Stimulated activated CD4-positive, alpha-beta T cell treated with anti-CD3 and anti-CD28 coated beads, Interleukin-2, amount 100 ng/mL, for 48 hours (primary cell): ENCODE data around the gene DIAPH2.
"Not testable (repeated sequence)": the region's sequence is repeated elsewhere in the genome, so short reads cannot be mapped to it uniquely, and the experiment has no call there.

Experiments used
- DNase-seq, 2 donors: peaks; one replicate each; pipeline ENCODE4 v3.0.0-alpha.2; 2020

The DIAPH2 gene

DNA sequence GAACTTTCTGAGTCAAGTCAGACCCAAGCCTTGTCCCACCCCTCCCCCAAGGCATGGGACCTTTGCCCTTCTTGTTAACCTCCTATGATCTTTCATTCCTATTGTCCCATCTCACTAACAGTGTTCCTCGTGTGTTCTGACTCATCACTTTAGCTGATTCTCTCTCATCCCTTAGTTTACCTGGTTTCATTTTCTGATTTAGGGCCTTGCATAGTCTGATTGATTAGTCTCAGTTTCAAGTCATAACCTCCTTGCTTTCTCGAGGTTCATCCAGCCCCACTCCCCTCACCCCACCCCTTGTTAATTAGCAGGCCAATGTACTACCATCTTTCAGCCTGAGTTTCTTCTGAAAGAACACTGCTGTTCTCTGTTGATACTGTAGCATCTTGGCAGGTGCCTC lies 716.5 kb downstream of the DIAPH2 start:
- no peak for DNase-seq

DNA sequence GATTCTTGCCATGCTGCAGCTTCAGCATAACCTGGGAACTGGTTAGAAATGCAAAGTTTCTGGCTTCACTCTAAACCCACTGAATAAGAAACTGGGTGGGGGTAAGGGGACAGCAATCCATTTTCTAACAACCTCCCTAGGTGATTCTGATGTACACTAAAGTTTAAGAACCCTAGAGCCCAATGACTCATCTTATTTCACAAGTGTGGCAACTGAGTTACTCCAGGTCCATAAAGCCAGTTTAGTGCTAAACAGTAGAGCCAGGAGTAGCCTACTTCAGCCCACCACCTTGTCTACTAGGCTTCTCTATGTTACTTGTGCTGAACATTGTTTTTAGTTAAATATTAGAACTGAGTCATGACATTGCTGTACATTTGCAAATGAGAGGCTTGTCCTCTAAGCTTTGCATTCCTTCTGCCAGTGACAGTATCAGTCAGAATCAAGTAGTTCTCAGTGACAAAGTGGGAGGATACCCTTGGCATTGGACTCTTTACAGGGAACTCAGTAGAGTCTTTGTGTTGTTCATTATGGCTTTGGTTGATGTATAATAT lies 717.0 kb downstream of the DIAPH2 start:
- DNase-seq = no peak

DNA sequence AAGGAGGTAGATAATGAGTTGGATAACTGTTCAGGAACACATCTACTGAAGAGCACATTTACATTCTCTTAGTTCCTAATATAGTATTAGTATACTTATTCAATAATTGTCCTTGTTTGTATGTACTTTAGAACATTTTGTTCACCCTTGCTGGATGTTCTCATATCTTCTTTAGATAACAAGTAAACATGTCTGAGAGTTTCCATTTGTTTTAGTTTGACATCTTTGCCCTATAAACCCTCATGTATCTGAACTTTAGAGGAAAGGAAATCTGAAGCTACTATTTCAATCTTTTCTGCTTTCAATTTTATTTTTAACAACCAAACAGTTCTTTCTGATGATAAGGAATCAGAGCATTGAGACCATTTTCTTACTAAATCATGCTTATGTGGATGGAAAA lies 717.7 kb downstream of the DIAPH2 start:
- DNase-seq = no peak

DNA sequence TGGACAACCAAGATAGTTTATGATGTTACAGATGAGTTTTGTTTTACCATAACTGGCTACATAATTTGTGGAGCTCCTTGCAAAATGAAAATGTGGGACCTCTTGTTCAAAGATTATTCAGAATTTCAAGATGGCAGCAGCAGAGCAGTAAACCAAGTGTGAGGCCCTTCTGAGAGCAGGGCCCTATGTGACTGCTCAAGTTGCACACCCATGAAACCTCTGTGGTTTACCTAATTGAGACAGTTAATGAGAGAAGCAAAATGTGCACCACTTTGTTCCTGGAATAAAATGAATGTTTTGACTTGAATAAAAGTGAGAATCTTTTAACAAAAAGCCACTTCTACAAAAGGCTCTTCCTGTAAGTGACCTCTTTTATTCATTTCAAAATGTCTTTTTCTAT lies 718.3 kb downstream of the DIAPH2 start:
- no peak for DNase-seq

DNA sequence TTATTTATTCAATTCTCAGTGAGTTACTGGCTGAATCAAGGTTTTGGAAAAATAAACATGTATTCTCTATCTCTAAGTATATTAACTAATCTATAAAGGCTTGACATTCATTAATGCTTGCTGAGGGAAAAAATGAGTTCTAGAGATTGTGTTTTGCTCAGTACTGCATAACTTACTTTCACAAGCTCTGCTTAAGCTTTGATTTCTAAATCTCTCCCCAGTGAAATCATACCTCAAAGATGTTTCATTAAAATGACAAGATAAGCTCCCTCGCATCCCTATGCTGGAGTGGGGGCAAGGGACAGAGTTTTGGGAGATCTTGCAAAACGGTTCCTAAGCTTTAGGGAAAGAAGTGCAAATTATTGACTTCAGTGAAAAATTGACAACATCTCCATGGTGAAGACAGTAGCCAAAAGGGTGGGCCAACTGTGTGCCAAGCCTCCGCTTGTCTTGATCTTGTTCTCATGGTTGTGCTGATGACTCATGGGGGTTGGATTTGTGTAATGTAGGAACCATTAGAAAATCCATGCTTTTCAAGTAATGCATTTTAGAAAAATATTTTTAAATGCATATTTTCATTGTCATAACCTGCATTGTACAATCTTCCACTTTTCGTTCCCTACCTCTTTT lies 720.5 kb downstream of the DIAPH2 start:
- no peak for DNase-seq

DNA sequence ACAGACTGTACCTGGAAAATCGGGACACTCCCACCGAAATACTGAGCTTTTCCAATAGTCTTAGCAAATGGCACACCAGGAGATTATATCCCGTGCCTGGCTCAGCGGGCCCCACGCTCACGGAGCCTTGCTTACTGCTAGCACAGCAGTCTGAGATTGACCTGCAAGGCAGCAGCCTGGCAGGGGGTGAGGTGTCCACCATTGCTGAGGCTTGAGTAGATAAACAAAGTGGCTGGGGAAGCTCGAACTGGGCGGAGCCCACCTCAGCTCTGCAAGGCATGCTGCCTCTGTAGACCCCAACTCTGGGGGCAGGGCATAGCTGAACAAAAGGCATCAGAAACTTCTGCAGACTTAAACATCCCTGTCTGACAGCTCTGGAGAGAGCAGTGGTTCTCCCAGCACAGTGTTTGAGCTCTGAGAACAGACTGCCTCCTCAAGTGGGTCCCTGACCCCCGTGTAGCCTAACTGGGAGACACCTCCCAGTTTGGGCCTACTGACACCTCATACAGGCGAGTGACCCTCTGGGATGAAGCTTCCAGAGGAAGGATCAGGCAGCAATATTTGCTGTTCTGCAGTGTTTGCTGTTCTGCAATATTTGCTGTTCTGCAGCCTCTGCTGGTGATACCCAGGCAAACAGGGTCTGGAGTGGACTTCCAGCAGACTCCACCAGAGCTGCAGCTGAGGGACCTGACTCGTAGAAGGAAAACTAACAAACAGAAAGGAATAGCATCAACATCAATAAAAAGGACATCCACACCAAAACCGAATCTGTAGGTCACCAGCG lies 725.2 kb downstream of the DIAPH2 start:
- DNase-seq = not testable (repeated sequence)

DNA sequence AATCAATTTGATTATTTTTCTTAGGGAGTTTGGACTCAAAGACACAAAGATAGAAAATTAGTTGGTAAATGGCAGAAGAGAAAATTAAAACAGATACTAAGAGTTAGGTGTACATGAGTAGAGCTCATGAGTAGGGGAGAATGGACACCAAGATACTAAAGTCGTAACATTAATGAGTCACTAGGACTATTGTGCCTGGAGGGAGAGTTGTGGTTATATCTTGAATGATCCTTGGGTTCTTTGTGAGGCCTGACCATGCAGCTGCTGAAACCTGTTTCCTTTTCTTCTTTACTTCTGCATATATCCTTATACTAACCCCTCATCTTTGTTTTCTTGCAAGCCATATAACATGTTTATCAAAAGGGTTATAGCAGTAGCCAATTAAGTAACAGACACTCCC lies 731.8 kb downstream of the DIAPH2 start:
- no peak for DNase-seq

DNA sequence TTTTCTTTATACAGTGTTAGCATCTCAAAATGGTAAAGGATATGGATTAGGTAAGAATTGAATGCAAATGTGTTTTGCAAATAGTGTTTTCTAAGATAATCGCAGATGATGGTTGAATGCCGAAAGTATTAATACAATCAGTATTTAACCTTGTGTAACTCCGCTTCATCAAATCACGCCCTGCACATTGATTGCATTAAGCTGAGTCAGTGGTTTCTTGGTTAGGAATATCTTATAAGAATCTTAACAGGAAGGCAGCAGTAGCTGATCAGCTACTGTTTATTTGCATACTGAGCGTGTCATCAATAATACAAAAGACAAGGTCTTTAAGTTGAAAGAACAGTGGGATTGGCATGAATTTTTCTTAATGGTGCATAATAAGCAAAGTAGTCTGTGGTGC lies 744.5 kb downstream of the DIAPH2 start:
- DNase-seq = no peak

DNA sequence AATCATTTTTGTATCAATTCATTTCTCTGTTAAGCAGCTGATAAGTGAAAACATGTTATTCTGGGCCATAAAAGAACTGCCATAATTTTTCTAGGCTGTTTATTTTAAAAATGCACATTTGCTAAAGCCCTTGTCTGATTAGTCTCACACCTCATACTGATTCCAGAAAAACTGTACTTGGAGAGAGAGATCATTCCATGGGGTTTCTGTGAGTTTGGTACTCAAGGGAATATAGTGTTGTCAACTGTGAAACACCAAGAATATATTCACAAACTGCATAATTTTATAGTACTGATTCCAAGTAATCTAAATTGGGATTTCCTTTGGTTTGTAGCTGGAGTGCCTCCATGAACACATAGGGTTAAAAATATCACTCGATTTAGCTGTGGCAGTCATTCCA lies 746.6 kb downstream of the DIAPH2 start:
- DNase-seq = no peak

DNA sequence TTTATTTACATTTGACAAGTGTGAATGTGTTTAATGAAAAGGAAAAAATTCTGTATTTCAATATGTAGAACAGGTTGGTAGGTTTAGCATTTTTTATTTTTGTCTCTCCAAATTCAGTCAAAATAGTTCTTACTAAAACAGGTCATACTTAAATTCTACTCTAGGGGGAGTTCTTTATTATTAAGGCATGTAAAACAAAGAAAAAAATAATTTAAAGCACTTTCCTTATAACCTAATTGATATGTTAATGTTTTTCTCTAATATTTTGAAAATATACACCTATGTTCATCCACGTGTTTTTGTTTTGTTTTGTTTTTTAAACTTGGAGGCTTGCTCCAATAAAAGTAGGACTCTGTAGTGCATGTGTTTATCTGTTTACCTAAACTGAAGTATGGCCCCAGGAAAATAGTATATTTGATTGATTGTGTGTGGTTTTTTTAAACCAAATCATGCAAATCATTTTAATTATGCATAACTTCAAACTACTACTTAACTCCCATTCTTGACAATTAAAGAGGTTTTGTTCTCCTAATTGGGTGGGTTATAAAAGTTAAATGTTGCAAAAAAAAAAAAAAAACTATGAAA lies 761.7 kb downstream of the DIAPH2 start:
- no peak for DNase-seq

DNA sequence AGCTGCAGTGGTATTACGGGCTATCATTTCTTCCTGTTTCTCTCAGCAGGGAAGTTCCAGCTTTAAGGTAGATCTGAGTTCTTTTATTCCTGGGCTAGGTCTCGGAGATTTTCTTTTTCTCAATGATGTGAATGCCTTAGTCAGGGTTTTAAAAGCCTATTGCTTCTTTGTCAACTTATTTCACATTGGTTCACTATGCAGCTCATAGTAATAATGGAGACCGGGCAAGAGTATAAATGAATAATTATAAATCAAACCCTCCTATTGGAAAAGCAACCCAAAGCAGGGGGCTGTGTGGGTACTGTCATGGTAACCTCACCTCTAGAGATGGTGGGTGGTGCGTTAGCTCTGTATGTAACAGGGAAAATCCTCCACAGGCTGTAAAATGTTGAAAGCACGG lies 762.7 kb downstream of the DIAPH2 start:
- DNase-seq = no peak

DNA sequence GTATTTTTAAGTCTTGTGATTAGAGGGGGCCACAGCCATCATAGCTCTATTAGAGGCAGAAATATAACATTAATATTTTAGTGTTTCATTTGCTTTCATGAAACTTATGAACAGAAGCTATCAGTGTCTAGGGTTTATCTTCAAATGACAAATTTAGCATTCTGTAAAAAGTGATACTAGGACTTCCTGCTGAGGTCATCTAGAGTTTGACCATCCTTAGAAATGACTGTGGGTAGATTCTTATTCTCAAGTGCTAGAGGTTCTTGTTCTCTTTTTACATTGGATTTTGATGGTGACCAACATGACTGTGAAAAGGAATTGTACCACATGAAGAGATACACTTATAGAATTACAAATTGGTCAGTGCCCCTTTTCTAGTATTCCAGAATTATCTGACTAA lies 767.6 kb downstream of the DIAPH2 start:
- DNase-seq = no peak

DNA sequence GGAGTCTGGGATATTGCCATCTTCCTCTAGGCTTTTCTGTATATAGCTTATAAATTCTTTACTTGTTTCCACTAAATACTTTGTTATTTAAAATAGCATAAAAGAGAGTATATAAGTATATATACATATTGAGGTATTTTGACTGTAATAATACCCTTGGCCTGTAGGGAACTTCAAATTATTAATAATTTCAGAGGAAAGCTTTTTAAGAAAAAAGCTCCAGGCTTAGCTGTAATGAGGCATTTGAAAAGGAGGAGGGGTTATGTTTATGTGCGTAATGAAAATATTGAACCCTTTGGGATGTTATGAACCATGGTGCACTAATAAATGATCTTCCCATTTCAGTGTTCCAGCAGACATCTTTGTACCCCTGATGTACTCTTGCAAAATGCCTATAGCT lies 777.1 kb downstream of the DIAPH2 start:
- no peak for DNase-seq

DNA sequence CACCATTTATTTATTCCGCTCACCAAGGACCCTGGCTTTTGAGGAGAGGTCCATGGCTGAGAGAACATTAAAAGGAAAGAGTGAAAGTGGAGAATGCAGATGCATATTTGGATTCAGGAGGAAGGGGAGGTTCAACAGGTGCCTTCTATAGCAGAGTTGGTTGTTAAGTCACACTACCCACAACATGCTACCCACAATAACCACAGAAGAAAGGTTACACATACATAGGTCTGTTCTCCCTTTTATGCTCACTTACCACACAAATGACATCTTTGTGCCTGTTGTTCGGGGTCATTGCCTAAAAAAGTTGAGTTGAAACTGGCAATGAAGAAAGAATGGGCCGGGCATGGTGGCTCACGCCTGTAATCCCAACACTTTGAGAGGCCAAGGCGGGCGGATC lies 786.4 kb downstream of the DIAPH2 start:
- DNase-seq = no peak

DNA sequence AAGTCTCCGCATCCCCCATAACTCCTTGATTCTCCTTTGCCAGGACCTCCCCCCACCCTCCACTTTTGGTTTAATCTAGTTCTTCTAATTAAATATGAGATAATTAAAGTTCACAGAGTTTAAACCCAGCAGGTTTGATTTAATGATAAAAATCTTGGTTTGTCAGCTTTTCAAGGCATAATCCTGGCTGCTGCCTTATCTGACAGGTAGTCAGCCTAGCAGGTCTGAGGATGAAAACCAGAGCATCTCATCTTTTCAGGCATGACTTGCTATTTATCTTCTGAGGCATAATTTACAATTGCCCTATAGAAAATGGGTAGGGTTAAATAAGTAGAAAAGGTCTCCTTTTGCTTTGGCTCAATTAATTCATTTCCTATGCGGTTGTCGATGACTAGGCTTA lies 790.3 kb downstream of the DIAPH2 start:
- no peak for DNase-seq

DNA sequence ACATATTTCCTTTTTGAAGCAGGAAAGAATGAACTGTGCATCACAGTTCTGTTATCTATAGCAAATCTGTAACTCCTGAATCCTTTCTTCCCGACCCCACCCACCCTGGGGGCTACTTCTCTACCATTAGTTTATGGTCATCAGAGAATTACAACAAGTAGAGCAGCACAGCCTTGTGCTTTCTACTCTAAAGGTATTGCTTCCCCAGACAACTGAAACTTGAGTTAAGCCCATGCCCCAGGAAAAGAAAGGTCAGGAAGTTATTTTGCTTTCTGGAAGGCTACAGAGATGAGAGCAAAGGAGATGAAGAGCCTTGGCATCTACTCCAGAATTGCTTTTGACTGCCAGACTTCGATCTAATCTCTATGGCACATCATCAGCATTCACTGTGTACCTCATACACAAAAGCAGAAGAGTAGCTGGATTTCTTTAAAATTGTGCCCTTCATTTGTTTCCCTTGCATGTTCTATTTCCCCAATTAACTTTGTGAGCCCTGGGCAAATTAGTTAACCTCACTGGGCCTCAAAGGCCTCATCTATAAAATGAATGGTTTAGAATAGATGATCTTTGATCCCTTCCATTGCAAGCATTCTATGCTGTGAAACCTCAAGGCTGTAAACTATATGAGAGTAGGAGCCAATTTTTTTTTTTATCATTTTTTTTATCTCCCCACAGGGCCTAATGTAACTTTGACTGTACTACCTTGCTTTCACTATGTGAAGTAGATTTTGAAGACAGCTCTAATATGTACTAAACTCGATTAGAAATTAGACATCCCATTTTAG lies 794.7 kb downstream of the DIAPH2 start:
- DNase-seq = no peak

DNA sequence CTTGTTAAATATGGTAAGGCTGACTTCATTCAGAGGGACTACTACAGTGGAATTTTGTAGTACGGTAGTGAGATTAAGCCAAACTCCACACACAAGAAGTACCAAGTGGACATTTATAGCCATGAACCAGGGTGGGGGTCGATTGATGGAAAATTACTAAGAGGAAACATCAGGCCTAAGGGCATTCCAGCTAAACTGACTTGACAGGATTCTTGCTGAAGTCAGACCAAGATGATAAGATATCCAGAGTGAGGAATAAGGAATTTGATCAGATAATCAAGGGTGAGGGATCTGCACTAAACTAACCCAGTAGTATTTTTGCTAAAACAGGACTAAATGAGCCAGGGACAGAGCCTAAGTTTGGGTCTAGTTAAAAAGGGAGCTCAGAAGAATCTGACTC lies 796.6 kb downstream of the DIAPH2 start:
- no peak for DNase-seq

DNA sequence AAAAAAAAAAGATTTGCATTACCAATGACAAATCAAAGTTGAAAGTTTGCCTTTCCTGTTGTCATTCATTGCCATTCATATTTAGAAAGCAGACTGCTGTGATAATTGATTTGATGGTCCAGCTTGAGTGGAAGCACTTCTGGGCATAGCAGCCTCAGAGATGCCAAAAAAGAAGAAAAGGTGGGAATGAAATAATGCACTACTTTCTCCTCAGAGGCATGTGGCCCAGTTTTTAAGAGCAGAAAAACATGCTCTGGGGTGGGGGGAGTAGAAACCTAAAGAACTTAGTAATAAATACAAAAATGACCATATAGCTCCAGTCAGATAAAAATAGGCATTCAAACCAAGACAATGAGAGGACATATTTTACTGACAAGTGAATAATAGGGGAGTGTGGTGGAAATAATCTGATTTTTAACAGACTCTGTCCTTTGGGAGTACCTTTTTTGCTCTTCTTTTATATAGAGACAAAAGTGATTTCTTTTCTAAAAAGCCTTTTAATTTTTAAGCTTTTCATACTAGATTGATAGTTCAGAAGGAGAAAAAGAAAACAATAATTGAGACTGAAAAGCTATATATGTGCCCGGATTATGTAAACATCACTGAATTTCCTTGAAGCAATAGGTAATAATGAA lies 798.1 kb downstream of the DIAPH2 start:
- DNase-seq = no peak

DNA sequence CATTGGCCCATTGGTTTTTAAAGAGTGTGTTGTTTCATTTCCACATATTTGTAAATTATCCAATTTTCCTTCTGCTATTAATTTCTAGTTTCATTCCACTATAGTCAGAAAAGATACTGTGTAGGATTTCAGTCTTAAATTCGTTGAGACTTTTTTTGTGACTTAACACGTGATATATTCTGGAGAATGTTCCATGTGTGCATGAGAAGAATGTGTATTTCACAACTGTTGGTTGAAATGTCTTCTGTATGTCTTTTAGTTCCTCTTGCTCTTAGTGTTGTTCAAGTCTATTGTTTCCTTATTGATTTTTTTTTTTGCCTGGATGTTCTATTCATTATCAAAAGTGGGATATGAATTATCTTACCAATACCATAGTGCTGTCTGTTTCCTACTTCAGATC lies 806.0 kb downstream of the DIAPH2 start:
- no peak for DNase-seq

DNA sequence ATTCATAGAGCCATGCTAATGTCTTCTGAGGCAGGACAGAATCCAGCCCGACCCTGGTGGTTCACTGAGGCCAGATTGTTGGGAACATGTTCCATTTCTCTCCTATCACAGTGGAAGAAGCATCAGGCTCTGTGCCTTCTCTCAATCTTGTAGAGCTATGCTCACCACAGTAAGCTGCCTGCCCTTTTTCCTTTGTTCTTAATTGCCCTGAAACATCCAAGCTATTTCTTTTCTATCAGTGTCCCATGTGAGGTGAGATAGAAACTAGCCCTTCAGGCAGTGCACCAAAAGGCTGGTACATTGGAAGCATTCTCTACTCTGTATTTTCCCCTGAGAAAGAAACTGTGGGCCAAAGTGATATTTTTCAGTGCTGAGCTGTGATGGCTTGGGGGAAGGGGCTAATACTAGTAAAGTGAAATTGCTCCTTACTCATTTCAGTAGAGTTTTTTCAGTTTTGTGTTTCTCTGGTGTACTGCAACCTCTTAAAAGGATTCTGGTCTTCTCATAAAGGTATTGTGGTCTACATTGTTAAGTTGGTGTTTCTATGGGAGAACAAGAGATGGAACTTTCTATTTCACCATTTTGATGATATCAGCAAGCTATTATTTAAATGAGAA lies 810.2 kb downstream of the DIAPH2 start:
- no peak for DNase-seq

DNA sequence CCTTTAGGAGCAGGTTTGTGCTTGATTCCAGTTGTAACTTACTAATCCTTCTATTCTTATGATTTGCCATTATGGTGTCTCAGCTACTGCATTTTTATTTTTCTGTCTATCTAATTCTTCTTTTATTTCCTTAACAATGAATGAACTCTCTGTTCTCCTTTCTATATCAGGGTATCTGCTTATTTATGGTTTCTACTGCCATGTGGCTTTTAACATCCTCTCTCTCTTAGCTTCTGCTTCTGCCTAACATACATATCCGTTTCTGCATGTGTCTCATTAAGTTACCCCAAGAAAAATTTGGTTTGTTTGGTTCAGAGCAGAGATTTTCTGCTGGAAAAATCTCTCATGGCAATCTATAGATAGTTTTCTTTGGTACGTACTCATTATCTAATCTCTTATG lies 813.5 kb downstream of the DIAPH2 start:
- no peak for DNase-seq

DNA sequence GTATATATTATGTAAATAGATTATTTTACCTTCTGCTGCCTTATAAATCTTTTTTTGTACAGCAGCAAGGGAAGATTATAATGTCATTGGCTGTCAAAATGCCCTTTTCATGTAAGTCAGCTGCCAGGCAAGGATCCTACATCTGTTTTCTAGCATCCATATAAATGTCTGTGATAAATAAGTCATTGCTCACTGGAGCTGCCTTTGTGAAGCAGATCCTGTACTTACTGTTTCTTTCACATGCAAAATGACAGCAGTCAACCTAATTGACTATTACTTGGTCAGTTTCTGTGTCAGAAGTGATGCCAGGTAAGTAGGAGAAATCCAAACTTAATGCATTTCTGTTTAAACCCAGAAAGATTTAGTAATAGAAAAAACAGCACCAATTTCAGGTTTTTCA lies 819.8 kb downstream of the DIAPH2 start:
- no peak for DNase-seq
